ENCODE results near the gene EXOC4.
"Not testable (repeated sequence)": the region's sequence is repeated elsewhere in the genome, so short reads cannot be mapped to it uniquely, and the experiment has no call there.

Gene EXOC4

GRCh38 chr7:133629701-133630100 lies 376.8 kb downstream of the EXOC4 start:
- no peak for DNase-seq (ENCODE audit: low spot score)

- DNase-seq (ENCODE audit: low spot score), result no peak
These were observed 380.2 kb downstream of the EXOC4 start for GRCh38 chr7:133633055-133633454.

GRCh38 chr7:133635541-133635940 lies 382.7 kb downstream of the EXOC4 start:
- no peak for DNase-seq (ENCODE audit: low spot score)

- no peak for DNase-seq (ENCODE audit: low spot score)
These were observed 386.0 kb downstream of the EXOC4 start for GRCh38 chr7:133638857-133639256.

- no peak for DNase-seq (ENCODE audit: low spot score)
These were observed 388.6 kb downstream of the EXOC4 start for GRCh38 chr7:133641436-133641835.

- no peak for DNase-seq (ENCODE audit: low spot score)
These were observed 390.0 kb downstream of the EXOC4 start for GRCh38 chr7:133642907-133643306.

- not testable (repeated sequence) for DNase-seq (ENCODE audit: low spot score)
These were observed 390.8 kb downstream of the EXOC4 start for GRCh38 chr7:133643652-133644051.

- DNase-seq (ENCODE audit: low spot score), result peak; percentile 54
These were observed 393.1 kb downstream of the EXOC4 start for GRCh38 chr7:133645884-133646391.

GRCh38 chr7:133646472-133647315 lies 393.8 kb downstream of the EXOC4 start:
- no peak for DNase-seq (ENCODE audit: low spot score)

GRCh38 chr7:133649593-133649992 lies 396.7 kb downstream of the EXOC4 start:
- DNase-seq (ENCODE audit: low spot score), result no peak

GRCh38 chr7:133650069-133650468 lies 397.2 kb downstream of the EXOC4 start:
- no peak for DNase-seq (ENCODE audit: low spot score)

GRCh38 chr7:133650487-133651300 lies 397.8 kb downstream of the EXOC4 start:
- no peak for DNase-seq (ENCODE audit: low spot score)

GRCh38 chr7:133652547-133652946 lies 399.7 kb downstream of the EXOC4 start:
- DNase-seq (ENCODE audit: low spot score), result no peak

- no peak for DNase-seq (ENCODE audit: low spot score)
These were observed 401.7 kb downstream of the EXOC4 start for GRCh38 chr7:133654547-133654946.

GRCh38 chr7:133662276-133662675 lies 409.4 kb downstream of the EXOC4 start:
- DNase-seq (ENCODE audit: low spot score), result no peak

GRCh38 chr7:133662830-133663229 lies 410.0 kb downstream of the EXOC4 start:
- no peak for DNase-seq (ENCODE audit: low spot score)

- no peak for DNase-seq (ENCODE audit: low spot score)
These were observed 411.6 kb downstream of the EXOC4 start for GRCh38 chr7:133664528-133664927.

- no peak for DNase-seq (ENCODE audit: low spot score)
These were observed 415.6 kb downstream of the EXOC4 start for GRCh38 chr7:133668296-133669060.

- no peak for DNase-seq (ENCODE audit: low spot score)
These were observed 416.2 kb downstream of the EXOC4 start for GRCh38 chr7:133669061-133669455.

- no peak for DNase-seq (ENCODE audit: low spot score)
These were observed 417.4 kb downstream of the EXOC4 start for GRCh38 chr7:133670250-133670649.

- DNase-seq (ENCODE audit: low spot score), result no peak
These were observed 420.0 kb downstream of the EXOC4 start for GRCh38 chr7:133672866-133673265.

GRCh38 chr7:133674079-133674763 lies 421.3 kb downstream of the EXOC4 start:
- DNase-seq (ENCODE audit: low spot score), result no peak

Measured in COLO829 (cell line).